ENCODE results near the gene ALDH3A1. TPM values are rescaled to one million over a fixed set of nuclear protein-coding genes. Genes with fewer than 3 reads are reported as not detected.

The ALDH3A1 gene
- total RNA-seq, 2 donors from 2014 or later, result 3.7 to 6.6 TPM

DNA sequence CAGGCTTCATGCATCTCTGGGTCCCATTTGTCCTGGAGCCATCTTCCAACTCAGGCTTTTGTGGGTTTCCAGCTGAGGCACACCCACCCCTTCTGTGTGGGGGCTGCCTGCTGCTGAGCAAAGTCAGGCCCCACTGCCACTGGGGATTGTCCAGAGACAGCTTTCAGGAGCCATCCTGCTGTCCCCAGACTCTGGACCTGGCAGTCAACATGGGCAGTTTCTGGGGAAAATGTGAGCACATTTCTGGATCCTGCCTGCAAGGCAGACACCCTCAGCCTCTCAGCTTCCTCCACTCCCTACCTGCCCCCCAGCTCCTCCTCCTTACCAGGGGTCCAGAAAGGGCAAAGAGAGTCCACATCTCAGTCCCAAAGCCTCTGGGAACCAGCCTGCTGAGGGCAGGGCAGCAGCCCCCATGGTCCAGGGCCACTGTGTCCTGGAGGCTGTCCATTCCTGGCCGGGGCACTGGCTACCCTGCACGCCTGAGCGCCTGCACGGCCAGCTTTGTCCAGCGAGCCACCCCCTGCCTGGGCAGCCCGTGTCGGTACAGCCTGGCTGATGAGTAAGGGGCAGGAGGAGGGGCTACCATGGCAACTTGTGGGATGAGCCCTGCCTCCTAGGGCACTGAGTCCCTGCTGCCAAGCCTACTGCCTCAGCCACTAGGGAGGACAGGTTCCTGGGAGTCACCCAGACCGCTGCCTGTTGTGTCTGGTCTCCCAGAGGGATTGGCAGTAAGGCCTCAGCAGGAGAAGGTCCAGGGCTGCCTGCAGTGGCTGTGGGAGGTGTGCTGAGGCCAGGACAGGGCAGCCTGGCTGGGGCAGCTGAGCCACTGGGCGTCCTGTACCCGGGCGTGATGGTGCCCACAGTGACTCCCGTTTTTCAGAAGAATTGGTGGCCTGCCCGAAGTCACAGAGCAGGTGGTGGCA lies 31.7 kb downstream of the ALDH3A1 start, which contains the start of gene SLC47A2:
TSS of gene SLC47A2 (minus strand) at position 477 of the 923 bp plus-strand sequence. CDS start at position 448, 29 bp downstream.
- DNase-seq, result no peak
- Histone ChIP-seq H3K9me3 (no peaks in the 10 kb centered on the region), H3K36me3 (no peaks in the 10 kb centered on the region), H3K4me3 (no peak within 1 kb of the TSS), H3K27me3 (no peaks in the 10 kb centered on the region), H3K9ac (ENCODE audit: low read depth in 2 of 2, low read length in 2 of 2) (peak within 1 kb of the TSS in 1 of 2 donors; percentile 2), H3K4me1 (peaks cover 8% of the 10 kb centered on the region), H3K27ac (no peak within 1 kb of the TSS)
- TF ChIP-seq, protein P1, sequence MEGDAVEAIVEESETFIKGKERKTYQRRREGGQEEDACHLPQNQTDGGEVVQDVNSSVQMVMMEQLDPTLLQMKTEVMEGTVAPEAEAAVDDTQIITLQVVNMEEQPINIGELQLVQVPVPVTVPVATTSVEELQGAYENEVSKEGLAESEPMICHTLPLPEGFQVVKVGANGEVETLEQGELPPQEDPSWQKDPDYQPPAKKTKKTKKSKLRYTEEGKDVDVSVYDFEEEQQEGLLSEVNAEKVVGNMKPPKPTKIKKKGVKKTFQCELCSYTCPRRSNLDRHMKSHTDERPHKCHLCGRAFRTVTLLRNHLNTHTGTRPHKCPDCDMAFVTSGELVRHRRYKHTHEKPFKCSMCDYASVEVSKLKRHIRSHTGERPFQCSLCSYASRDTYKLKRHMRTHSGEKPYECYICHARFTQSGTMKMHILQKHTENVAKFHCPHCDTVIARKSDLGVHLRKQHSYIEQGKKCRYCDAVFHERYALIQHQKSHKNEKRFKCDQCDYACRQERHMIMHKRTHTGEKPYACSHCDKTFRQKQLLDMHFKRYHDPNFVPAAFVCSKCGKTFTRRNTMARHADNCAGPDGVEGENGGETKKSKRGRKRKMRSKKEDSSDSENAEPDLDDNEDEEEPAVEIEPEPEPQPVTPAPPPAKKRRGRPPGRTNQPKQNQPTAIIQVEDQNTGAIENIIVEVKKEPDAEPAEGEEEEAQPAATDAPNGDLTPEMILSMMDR (IDR thresholded peaks at IDR 0.05), result no peak
- intact Hi-C loops (cut with DNase I), result no loop called here

DNA sequence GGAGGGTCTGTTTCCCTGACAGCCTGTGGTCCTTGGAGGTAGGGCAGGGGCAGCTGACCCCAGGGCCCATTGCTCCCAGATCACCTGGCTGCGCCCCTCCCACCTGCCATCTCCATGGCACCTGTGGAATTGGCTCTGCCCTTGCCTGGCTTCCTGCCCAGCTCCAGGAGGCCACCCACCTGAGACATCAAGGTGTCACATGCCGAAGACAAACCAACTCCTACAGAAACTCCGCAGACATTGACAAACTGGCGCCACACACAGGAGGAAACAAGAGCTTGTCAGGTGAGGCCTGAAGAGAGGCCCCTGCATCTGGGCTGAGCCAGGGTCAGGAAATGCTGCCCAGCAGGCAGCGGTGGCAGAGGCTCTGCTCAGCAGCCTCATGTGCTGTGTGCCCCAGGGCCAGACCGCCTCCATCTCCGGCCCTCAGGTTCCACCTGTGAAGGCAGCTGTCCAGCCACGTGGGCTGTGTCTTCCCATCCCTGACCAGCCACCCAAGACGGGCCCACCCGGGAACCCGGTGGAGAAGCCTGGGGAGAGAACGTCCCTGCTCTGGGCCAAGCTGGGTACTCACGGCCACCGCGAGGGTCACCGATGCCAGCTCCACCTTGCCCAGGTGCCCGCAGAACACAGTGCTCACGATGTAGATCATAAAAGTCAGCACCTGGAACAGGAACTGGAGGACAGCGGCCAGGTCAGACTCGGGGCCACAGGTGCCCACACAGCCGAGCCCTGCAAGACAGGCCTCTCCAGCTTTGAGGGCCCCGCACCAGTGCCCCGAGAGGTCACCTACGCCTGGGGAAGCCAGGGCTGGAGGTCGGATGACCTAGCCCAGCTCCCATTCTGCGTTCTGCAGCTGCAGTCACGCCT lies 33.3 kb downstream of the ALDH3A1 start:
- Histone ChIP-seq H3K9me3 (no peaks in the 10 kb centered on the region), H3K27me3 (no peaks in the 10 kb centered on the region), H3K4me1 (no peaks in the 10 kb centered on the region), H3K4me3 (no peak overlapping the region), H3K36me3 (no peaks in the 10 kb centered on the region), H3K9ac (ENCODE audit: low read depth in 2 of 2, low read length in 2 of 2) (no peak overlapping the region), H3K27ac (no peak overlapping the region)
- TF ChIP-seq, protein P1 (IDR thresholded peaks at IDR 0.05), result no peak
- peak; percentile 49 for DNase-seq
- intact Hi-C loops (cut with DNase I), result no loop called here

DNA sequence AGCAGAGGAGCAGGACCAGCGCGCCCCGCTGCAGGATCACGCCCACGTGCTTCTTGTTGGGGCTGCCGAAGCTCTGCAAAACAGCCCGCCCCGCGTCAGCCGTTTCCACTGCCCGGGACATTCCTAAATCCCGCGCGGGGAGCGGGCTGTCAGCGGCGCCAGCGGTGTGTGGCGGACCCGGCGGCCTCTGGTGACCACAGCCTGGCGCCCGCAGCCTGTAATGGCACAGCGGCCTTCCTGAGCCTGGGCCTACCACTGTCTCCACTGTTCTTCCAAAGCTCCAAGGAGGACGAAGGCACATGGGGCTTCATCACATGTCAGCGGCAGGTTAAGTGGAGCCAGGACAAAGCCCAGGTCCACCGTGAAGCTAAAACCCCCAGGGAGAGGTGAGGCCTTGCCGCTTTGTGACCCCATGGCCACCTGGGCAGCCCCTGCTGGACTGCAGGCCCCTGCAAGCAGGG lies 34.2 kb downstream of the ALDH3A1 start:
- H3K27ac ChIP-seq, result no peak overlapping the region
- DNase-seq, result no peak

DNA sequence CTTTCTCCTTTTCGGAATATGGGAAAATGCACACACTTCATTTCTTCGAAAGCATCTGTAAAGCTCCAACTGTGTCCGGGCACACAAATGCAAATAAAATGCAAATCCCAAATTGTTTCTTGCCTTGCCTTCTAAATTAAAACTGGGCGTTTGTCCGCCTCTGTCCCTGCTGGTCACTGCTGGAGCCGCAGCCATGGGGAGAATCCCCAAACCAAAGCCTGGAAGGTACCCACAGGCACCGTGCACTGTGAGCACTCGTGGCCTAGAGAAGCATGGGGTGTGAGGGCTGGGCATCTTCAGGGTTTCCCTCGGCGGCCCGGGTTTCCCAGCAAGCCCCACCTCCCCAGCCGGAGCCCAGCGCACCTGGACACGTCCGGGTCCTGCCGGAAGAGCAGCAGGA lies 34.6 kb downstream of the ALDH3A1 start:
- DNase-seq, result no peak

More for the DNA sequence above, 34.2 kb downstream of the ALDH3A1 start:
- Histone ChIP-seq H3K9me3 (no peaks in the 10 kb centered on the region), H3K4me1 (no peaks in the 10 kb centered on the region), H3K9ac (ENCODE audit: low read depth in 2 of 2, low read length in 2 of 2) (no peak overlapping the region), H3K27me3 (no peaks in the 10 kb centered on the region), H3K36me3 (no peaks in the 10 kb centered on the region), H3K4me3 (no peak overlapping the region)
- TF ChIP-seq, protein P1 (IDR thresholded peaks at IDR 0.05), result no peak
- intact Hi-C loops (cut with DNase I), result no loop called here

More for the DNA sequence above, 34.6 kb downstream of the ALDH3A1 start:
- intact Hi-C loops (cut with DNase I), result no loop called here
- H3K9ac ChIP-seq (ENCODE audit: low read depth in 2 of 2, low read length in 2 of 2), result no peak overlapping the region
- H3K27me3 ChIP-seq, result no peaks in the 10 kb centered on the region
- H3K4me3 ChIP-seq, result no peak overlapping the region
- no peak overlapping the region for H3K27ac ChIP-seq
- no peaks in the 10 kb centered on the region for H3K9me3 ChIP-seq
- no peaks in the 10 kb centered on the region for H3K36me3 ChIP-seq
- H3K4me1 ChIP-seq, result no peaks in the 10 kb centered on the region
- TF ChIP-seq, protein P1 (IDR thresholded peaks at IDR 0.05), result no peak

All from colonic mucosa (tissue), 4 donors.